IMR-90 (cell line): ENCODE results near the gene LIMK2. TPM values are rescaled to one million over a fixed set of nuclear protein-coding genes. Genes with fewer than 3 reads are reported as not detected.

Experiments
- ATAC-seq: fragments of 200-7000 bp; cut with Tn5 transposase; 2 replicates; pipeline ENCODE4 v1.9.1; 2020; ENCODE audit warnings: low read depth, mild to moderate bottlenecking, moderate library complexity
- BruUV-seq: library from RNA; stranded (reverse); fragments of 400-500 nt; replicated peaks from 2 replicates; lab custom pipeline; 2021; lab: Mats Ljungman, UMichigan
- CTCF ChIA-PET: fragments of 300-600 bp; formaldehyde crosslinking; extraction: SDS; loops from one replicate; lab custom pipeline; 2021; ENCODE audit warnings: antibody characterized with exemption; lab: Yijun Ruan, JAX
- POLR2A ChIA-PET: fragments of 300-600 bp; sonication (Branson Sonifier 250); formaldehyde crosslinking; loops from one replicate; lab custom pipeline; 2022; ENCODE audit warnings: antibody characterized with exemption; ENCODE audit not compliant: unreplicated experiment; lab: Charles Lee
- DNase-seq: peaks from one replicate; pipeline ENCODE4 v3.0.0; 2013
- H2AFZ ChIP-seq: replicated peaks from 2 replicates; pipeline ENCODE3; 2013; ENCODE audit warnings: low read length, mild to moderate bottlenecking; ENCODE audit not compliant: poor library complexity
- H2AK5ac ChIP-seq: 2 replicates; pipeline ENCODE4 v1.6.1; 2013; ENCODE audit warnings: low read depth, low read length, inconsistent platforms
- H2AK9ac ChIP-seq: replicated peaks from 2 replicates; pipeline ENCODE3; 2013; ENCODE audit warnings: mild to moderate bottlenecking, low read depth, low read length, moderate library complexity; ENCODE audit not compliant: poor library complexity
- H2BK120ac ChIP-seq: 2 replicates; pipeline ENCODE4 v1.6.1; 2013; ENCODE audit warnings: low read depth, low read length, inconsistent platforms
- H2BK15ac ChIP-seq: 3 replicates; pipeline ENCODE4 v1.6.1; 2013; ENCODE audit warnings: low read depth, low read length, inconsistent platforms
- H2BK20ac ChIP-seq: 2 replicates; pipeline ENCODE4 v1.6.1; 2013; ENCODE audit warnings: low read depth, mild to moderate bottlenecking, inconsistent platforms, low read length, moderate library complexity
- H2BK5ac ChIP-seq: 2 replicates; pipeline ENCODE4 v1.6.1; 2013; ENCODE audit warnings: mild to moderate bottlenecking, low read depth, low read length, inconsistent platforms; ENCODE audit not compliant: poor library complexity, severe bottlenecking
- H3K14ac ChIP-seq: replicated peaks from 2 replicates; pipeline ENCODE4 v1.6.1; 2013; ENCODE audit warnings: low read depth, low read length, inconsistent platforms
- H3K18ac ChIP-seq: 2 replicates; pipeline ENCODE4 v1.6.1; 2013; ENCODE audit warnings: low read depth, low read length, control low read depth
- H3K23ac ChIP-seq: 2 replicates; pipeline ENCODE4 v1.6.1; 2013; ENCODE audit warnings: low read depth, low read length, inconsistent platforms
- H3K27ac ChIP-seq: 2 replicates; pipeline ENCODE4 v1.5.1; 2013; ENCODE audit warnings: mild to moderate bottlenecking, control low read depth, low read length; ENCODE audit not compliant: insufficient read depth
- H3K27me3 ChIP-seq: 2 replicates; pipeline ENCODE4 v1.6.1; 2013; ENCODE audit warnings: low read length; ENCODE audit not compliant: control insufficient read depth, insufficient read depth
- H3K36me3 ChIP-seq: 2 replicates; pipeline ENCODE4 v1.6.1; 2013; ENCODE audit warnings: low read length, mixed read lengths; ENCODE audit not compliant: control insufficient read depth, insufficient read depth
- H3K4ac ChIP-seq: 2 replicates; pipeline ENCODE4 v1.6.1; 2013; ENCODE audit warnings: low read depth, low read length, inconsistent platforms
- H3K4me1 ChIP-seq: 2 replicates; pipeline ENCODE4 v1.6.1; 2013; ENCODE audit warnings: low read length, mixed read lengths; ENCODE audit not compliant: control insufficient read depth, insufficient read depth
- H3K4me2 ChIP-seq: 2 replicates; pipeline ENCODE4 v1.6.1; 2013; ENCODE audit warnings: low read depth, mild to moderate bottlenecking, control low read depth, low read length, moderate library complexity
- H3K4me3 ChIP-seq: 2 replicates; pipeline ENCODE4 v1.5.1; 2013; ENCODE audit warnings: low read depth, mild to moderate bottlenecking, control low read depth, low read length, moderate library complexity; ENCODE audit not compliant: insufficient read depth
- H3K56ac ChIP-seq: 2 replicates; pipeline ENCODE4 v1.6.1; 2013; ENCODE audit warnings: low read length, inconsistent platforms; ENCODE audit not compliant: insufficient read depth; ENCODE audit errors: extremely low read depth
- H3K79me1 ChIP-seq, 2 experiments: 2 replicates each; pipeline ENCODE4 v1.6.1; 2013; ENCODE audit warnings: low read length in 2 of 2, inconsistent platforms in 1 of 2, low read depth in 1 of 2
- H3K9ac ChIP-seq: 2 replicates; pipeline ENCODE4 v1.6.1; 2013; ENCODE audit warnings: low read depth, low read length, control low read depth
- H3K9me1 ChIP-seq: 2 replicates; pipeline ENCODE4 v1.6.1; 2013; ENCODE audit warnings: low read length, inconsistent platforms; ENCODE audit not compliant: insufficient read depth
- H3K9me3 ChIP-seq: 2 replicates; pipeline ENCODE4 v1.6.1; 2013; ENCODE audit warnings: low read length; ENCODE audit not compliant: control insufficient read depth, insufficient read depth
- H4K20me1 ChIP-seq: 2 replicates; pipeline ENCODE4 v1.6.1; 2013; ENCODE audit warnings: low read length, inconsistent platforms; ENCODE audit not compliant: insufficient read depth
- H4K5ac ChIP-seq: 2 replicates; pipeline ENCODE4 v1.6.1; 2013; ENCODE audit warnings: mild to moderate bottlenecking, low read depth, low read length, control low read depth
- H4K8ac ChIP-seq, 2 experiments: 2 replicates each; pipeline ENCODE4 v1.6.1; 2013; ENCODE audit warnings: low read depth in 2 of 2, low read length in 2 of 2, control low read depth in 1 of 2, inconsistent platforms in 1 of 2
- H4K91ac ChIP-seq: 2 replicates; pipeline ENCODE4 v1.6.1; 2013; ENCODE audit warnings: low read depth, low read length, inconsistent platforms; ENCODE audit not compliant: insufficient read depth
- BHLHE40 ChIP-seq: fragments of 150-350 bp; IDR thresholded peaks from 2 replicates; pipeline ENCODE4 v1.6.1; 2016; ENCODE audit warnings: mild to moderate bottlenecking, low read depth, low read length
- CEBPB ChIP-seq: IDR thresholded peaks from 2 replicates; pipeline ENCODE4 v1.6.1; 2012; ENCODE audit warnings: low read depth, low read length, improper control_type of control experiment
- CHD1 ChIP-seq: IDR thresholded peaks from 2 replicates; pipeline ENCODE4 v1.6.1; 2012; ENCODE audit warnings: low read depth, low read length, improper control_type of control experiment
- FOS ChIP-seq: fragments of 150-350 bp; IDR thresholded peaks from 2 replicates; pipeline ENCODE4 v1.6.1; 2016; ENCODE audit warnings: low read depth, low read length
- MAZ ChIP-seq: IDR thresholded peaks from 2 replicates; pipeline ENCODE4 v1.6.1; 2012; ENCODE audit warnings: low read depth, mild to moderate bottlenecking, low read length, improper control_type of control experiment, moderate library complexity, borderline replicate concordance
- MXI1 ChIP-seq: IDR thresholded peaks from 2 replicates; pipeline ENCODE4 v1.6.1; 2012; ENCODE audit warnings: low read depth, mild to moderate bottlenecking, low read length, moderate library complexity, borderline replicate concordance
- POLR2A ChIP-seq: IDR thresholded peaks from 2 replicates; pipeline ENCODE4 v1.6.1; 2012; ENCODE audit warnings: mild to moderate bottlenecking, low read depth, low read length
- RCOR1 ChIP-seq: IDR thresholded peaks from 2 replicates; pipeline ENCODE4 v1.6.1; 2012; ENCODE audit warnings: mild to moderate bottlenecking, low read length, improper control_type of control experiment; ENCODE audit not compliant: insufficient replicate concordance
- WGBS, 2 experiments: methylation state at CpG; one replicate each; pipeline versions ENCODE4 v1.1.5 to v1.1.7; 2013; ENCODE audit warnings: missing lambda C conversion rate in 2 of 2; ENCODE audit not compliant: insufficient read length in 1 of 2; ENCODE audit errors: extremely low coverage in 2 of 2; 5-methylcytosine and 5-hydroxymethylcytosine counted together
- dilution Hi-C: fragments of 300-500 bp; cut with HindIII; formaldehyde crosslinking; loops from one replicate; pipeline ENCODE4 v1.14.3; 2018; ENCODE audit warnings: low sequenced_read_pairs; ENCODE audit not compliant: unreplicated experiment
- in situ Hi-C: fragments of 300-500 bp; cut with MboI; formaldehyde crosslinking; loops from 3 replicates; pipeline ENCODE4 v1.14.3; 2019; ENCODE audit warnings: low sequenced_read_pairs, inconsistent platforms, mixed read lengths
- intact Hi-C: fragments of 100-400 bp; cut with micrococcal nuclease; formaldehyde crosslinking; loops from 2 replicates; pipeline ENCODE4 v1.10.0; 2022
- polyA plus RNA-seq, 3 experiments: library from polyadenylated mRNA; depleted of rRNA; stranded (reverse); fragments of >200 nt; gene quantifications; 2 replicates each; pipeline ENCODE4 v1.2.3, GENCODE V29; 2012; ENCODE audit warnings: low replicate concordance in 1 of 3
- total RNA-seq: library from RNA; depleted of rRNA; stranded (reverse); fragments of >200 nt; gene quantifications from 2 replicates; pipeline ENCODE4 v1.2.3, GENCODE V29; 2012
- TF ChIP-seq, protein P1 (sequence below): conservative IDR thresholded peaks from 2 replicates; pipeline ENCODE4 v1.5.1; 2012; ENCODE audit warnings: mild to moderate bottlenecking, low read depth, low read length, improper control_type of control experiment
- TF ChIP-seq, protein P2 (sequence below): fragments of 150-350 bp; IDR thresholded peaks from 2 replicates; pipeline ENCODE4 v1.6.1; 2017; ENCODE audit warnings: mild to moderate bottlenecking, antibody characterized with exemption, low read length, low read depth
- TF ChIP-seq, protein P3 (sequence below): fragments of 150-350 bp; IDR thresholded peaks from 2 replicates; pipeline ENCODE4 v1.6.1; 2016; ENCODE audit warnings: low read depth, mild to moderate bottlenecking, low read length, moderate library complexity, borderline replicate concordance

Gene LIMK2
- total and polyA plus RNA-seq, 2 of the 4 experiments (the other 2 are of a cell fraction): 14.5 to 31.9 TPM

DNA sequence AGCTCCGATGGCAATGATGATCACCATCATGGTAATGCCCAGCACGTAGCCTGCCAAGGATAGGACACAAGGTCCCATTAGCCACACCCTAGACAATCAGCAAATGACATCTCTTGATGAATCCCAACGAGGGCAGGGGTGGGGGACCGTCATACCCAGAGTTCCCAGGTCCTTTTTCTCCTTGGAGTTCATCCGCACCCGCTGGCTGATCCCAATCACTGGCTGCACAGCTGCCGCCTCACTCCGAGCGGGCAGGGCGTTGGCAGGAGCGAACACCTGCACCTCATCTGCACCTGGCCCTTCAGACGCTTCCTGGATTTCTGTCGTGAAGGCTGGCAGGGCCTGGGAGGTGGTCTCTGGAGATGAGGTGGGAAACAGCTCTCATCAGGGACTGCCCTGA, 77.2 kb downstream of the LIMK2 start:
- Histone ChIP-seq H3K9me1 (0 out of 2 replicates have a peak, but pooled peaks cover 7% of the 10 kb centered on the region), H3K4me1 (peaks cover 3% of the 10 kb centered on the region; the same call in 1 of the 2 replicates), H2BK15ac (no peak overlapping the region), H3K4me2 (no peak overlapping the region), H3K27me3 (no peaks in the 10 kb centered on the region), H4K20me1 (no peaks in the 10 kb centered on the region), H2BK20ac (no peak overlapping the region), H3K9ac (no peak overlapping the region), H4K5ac (0 out of 2 replicates have a peak overlapping the region, but pooled peaks have one; percentile 37), H3K9me3 (no peaks in the 10 kb centered on the region), H3K14ac (no peak overlapping the region), H3K36me3 (peaks cover 27% of the 10 kb centered on the region), H3K27ac (no peak overlapping the region), H2BK120ac (no peak overlapping the region), H2AFZ (no peak overlapping the region), H3K79me1 (peaks cover 16 to 33% of the 10 kb centered on the region in 2 experiments), H3K56ac (no peak overlapping the region), H2BK5ac (no peak overlapping the region), H2AK5ac (peak overlapping the region; percentile 83; the same call in 1 of the 2 replicates), H3K18ac (no peak overlapping the region), H3K4ac (no peak overlapping the region; the same call in 1 of the 2 replicates), H2AK9ac (peak overlapping the region; percentile 89), H3K23ac (no peak overlapping the region), H4K8ac (no peak overlapping the region), H4K91ac (no peak overlapping the region), H3K4me3 (no peak overlapping the region)
- in situ Hi-C loops: loop anchor here (10.0 kb wide), 1 partner anchor 55 kb away; the partner anchor contains the start of gene PATZ1
- CTCF ChIA-PET: interaction anchor here (1.0 to 1.5 kb wide), 2 partner anchors 17 to 71 kb away, joined by 3 to 4 read pairs; no protein-coding TSS in a partner anchor
- DNase-seq (no peak), ATAC-seq (no peak)
- intact Hi-C loops: no loop called here
- no TSS peak for BruUV-seq
- dilution Hi-C loops: no loop called here
- POLR2A ChIA-PET: no interaction called here
- TF ChIP-seq POLR2A (no peak), CHD1 (no peak), BHLHE40 (no peak), RCOR1 (no peak), CEBPB (no peak), MXI1 (no peak), MAZ (no peak), FOS (no peak)
- TF ChIP-seq, protein P1, sequence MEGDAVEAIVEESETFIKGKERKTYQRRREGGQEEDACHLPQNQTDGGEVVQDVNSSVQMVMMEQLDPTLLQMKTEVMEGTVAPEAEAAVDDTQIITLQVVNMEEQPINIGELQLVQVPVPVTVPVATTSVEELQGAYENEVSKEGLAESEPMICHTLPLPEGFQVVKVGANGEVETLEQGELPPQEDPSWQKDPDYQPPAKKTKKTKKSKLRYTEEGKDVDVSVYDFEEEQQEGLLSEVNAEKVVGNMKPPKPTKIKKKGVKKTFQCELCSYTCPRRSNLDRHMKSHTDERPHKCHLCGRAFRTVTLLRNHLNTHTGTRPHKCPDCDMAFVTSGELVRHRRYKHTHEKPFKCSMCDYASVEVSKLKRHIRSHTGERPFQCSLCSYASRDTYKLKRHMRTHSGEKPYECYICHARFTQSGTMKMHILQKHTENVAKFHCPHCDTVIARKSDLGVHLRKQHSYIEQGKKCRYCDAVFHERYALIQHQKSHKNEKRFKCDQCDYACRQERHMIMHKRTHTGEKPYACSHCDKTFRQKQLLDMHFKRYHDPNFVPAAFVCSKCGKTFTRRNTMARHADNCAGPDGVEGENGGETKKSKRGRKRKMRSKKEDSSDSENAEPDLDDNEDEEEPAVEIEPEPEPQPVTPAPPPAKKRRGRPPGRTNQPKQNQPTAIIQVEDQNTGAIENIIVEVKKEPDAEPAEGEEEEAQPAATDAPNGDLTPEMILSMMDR: no peak
- TF ChIP-seq, protein P2, sequence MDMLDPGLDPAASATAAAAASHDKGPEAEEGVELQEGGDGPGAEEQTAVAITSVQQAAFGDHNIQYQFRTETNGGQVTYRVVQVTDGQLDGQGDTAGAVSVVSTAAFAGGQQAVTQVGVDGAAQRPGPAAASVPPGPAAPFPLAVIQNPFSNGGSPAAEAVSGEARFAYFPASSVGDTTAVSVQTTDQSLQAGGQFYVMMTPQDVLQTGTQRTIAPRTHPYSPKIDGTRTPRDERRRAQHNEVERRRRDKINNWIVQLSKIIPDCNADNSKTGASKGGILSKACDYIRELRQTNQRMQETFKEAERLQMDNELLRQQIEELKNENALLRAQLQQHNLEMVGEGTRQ: no peak
- TF ChIP-seq, protein P3, sequence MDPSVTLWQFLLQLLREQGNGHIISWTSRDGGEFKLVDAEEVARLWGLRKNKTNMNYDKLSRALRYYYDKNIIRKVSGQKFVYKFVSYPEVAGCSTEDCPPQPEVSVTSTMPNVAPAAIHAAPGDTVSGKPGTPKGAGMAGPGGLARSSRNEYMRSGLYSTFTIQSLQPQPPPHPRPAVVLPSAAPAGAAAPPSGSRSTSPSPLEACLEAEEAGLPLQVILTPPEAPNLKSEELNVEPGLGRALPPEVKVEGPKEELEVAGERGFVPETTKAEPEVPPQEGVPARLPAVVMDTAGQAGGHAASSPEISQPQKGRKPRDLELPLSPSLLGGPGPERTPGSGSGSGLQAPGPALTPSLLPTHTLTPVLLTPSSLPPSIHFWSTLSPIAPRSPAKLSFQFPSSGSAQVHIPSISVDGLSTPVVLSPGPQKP: no peak
- WGBS, 2 experiments: 100% methylated on average over 3 of the region's 13 CpGs; no CpG with 5 or more reads in 1 of the 2 experiments
